ENCODE measurements around the gene C2orf76. TPM values are rescaled to one million over a fixed set of nuclear protein-coding genes. Genes with fewer than 3 reads are reported as not detected.

C2orf76 gene
- total RNA-seq, 4 donors from 2014 or later: 5.3 to 19.9 (median 13.3) TPM

- no peak for TF ChIP-seq POLR2A (IDR thresholded peaks at IDR 0.05)
- TF ChIP-seq, protein P1, sequence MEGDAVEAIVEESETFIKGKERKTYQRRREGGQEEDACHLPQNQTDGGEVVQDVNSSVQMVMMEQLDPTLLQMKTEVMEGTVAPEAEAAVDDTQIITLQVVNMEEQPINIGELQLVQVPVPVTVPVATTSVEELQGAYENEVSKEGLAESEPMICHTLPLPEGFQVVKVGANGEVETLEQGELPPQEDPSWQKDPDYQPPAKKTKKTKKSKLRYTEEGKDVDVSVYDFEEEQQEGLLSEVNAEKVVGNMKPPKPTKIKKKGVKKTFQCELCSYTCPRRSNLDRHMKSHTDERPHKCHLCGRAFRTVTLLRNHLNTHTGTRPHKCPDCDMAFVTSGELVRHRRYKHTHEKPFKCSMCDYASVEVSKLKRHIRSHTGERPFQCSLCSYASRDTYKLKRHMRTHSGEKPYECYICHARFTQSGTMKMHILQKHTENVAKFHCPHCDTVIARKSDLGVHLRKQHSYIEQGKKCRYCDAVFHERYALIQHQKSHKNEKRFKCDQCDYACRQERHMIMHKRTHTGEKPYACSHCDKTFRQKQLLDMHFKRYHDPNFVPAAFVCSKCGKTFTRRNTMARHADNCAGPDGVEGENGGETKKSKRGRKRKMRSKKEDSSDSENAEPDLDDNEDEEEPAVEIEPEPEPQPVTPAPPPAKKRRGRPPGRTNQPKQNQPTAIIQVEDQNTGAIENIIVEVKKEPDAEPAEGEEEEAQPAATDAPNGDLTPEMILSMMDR (IDR thresholded peaks at IDR 0.05): no peak
- WGBS, 2 donors: 77 to 87% methylated on average over 6 of the region's 6 CpGs
- Histone ChIP-seq H3K27me3 (no peaks in the 10 kb centered on the region), H3K4me3 (replicated peaks in 1 of 3) (no peak overlapping the region), H3K27ac (no peak overlapping the region), H3K4me1 (peaks cover 7 to 10% of the 10 kb centered on the region in 2 donors), H3K9me3 (no peaks in the 10 kb centered on the region), H3K36me3 (peaks cover 35 to 53% of the 10 kb centered on the region in 2 donors)
- intact Hi-C loops (cut with DNase I): no loop called here
- DNase-seq: peak; percentile 6 to 47
These were observed 4.5 kb upstream of the C2orf76 start for GRCh38 chr2:119371111-119371510.

DNA sequence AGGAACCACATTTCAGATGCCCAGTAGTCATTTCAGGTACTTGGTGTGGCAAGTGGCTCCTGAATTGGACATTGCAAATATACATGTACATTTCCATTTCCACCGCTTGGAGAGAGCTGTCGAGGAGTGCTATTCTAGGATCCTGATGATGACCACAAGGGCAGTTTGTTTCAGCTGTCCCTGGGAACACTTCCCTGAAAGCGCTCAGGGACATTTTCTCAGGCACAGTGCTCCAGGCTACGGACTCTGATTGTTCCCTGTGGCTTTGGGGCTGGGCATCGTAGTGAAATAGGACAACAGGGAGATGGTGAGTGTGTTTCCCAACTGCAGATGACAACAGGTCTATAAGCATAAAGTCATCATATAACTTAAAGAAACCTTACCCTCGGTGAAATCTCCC is 3.2 kb upstream of the C2orf76 start:
- Histone ChIP-seq H3K4me3 (replicated peaks in 1 of 3) (no peak overlapping the region), H3K9me3 (no peaks in the 10 kb centered on the region), H3K36me3 (peaks cover 35 to 53% of the 10 kb centered on the region in 2 donors), H3K4me1 (peaks cover 15 to 23% of the 10 kb centered on the region in 2 donors), H3K27me3 (no peaks in the 10 kb centered on the region), H3K27ac (no peak overlapping the region)
- 85 to 89% methylated on average over 6 of the region's 6 CpGs for WGBS, 2 donors
- intact Hi-C loops (cut with DNase I): no loop called here
- no peak for DNase-seq
- TF ChIP-seq, protein P1 (IDR thresholded peaks at IDR 0.05): no peak
- no peak for TF ChIP-seq POLR2A (IDR thresholded peaks at IDR 0.05)

- TF ChIP-seq, protein P1 (IDR thresholded peaks at IDR 0.05): no peak
- TF ChIP-seq POLR2A (IDR thresholded peaks at IDR 0.05): no peak
- 6 to 15% methylated on average over 16 to 20 of the region's 32 CpGs for WGBS, 2 donors
- DNase-seq: peak; percentile 63
- Histone ChIP-seq H3K36me3 (peaks cover 26 to 37% of the 10 kb centered on the region in 2 donors), H3K27me3 (no peaks in the 10 kb centered on the region), H3K9me3 (no peaks in the 10 kb centered on the region), H3K4me3 (replicated peaks in 1 of 3) (peak overlapping the region; percentile 66 to 86 (median 85)), H3K27ac (peak overlapping the region in 2 of 3 donors; percentile 56 to 84), H3K4me1 (peaks cover 15 to 25% of the 10 kb centered on the region in 2 donors)
- intact Hi-C loops (cut with DNase I): no loop called here
These were observed 952 bp upstream of the C2orf76 start for GRCh38 chr2:119367472-119368099.

DNA sequence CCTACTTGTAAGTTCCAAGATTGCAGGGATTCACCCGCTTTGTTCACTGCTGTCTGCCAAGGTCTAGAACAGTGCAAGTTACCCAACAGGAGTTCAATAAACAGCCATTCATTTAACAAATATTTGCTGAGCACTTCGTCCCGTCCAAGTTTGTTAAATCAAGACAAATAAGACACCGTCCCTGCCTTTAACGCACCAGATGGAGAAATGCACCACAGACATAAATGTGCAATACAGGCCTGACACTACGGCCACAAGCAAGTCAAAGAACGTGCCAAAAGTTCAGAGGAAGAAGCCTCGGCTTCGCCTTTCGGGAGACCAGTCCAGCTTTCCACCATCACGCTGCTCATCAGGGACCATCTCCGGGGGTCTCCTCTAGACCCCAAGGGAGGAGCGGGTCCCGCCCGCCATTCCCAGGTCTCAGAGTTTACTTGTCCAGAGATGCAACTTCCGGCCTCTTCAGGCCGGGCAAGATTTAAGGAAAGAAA is 429 bp downstream of the C2orf76 start:
- H3K9me3 ChIP-seq: no peaks in the 10 kb centered on the region
- DNase-seq: no peak
- peaks cover 12 to 26% of the 10 kb centered on the region in 2 donors for H3K36me3 ChIP-seq
- no peaks in the 10 kb centered on the region for H3K27me3 ChIP-seq
- H3K4me3 ChIP-seq (replicated peaks in 1 of 3): peak overlapping the region; percentile 34 to 83 (median 66)
- H3K4me1 ChIP-seq: peaks cover 15 to 25% of the 10 kb centered on the region in 2 donors
- peak overlapping the region; percentile 60 to 84 (median 74) for H3K27ac ChIP-seq
- WGBS, 2 donors: 2 to 3% methylated on average over 14 to 17 of the region's 17 CpGs
- TF ChIP-seq, protein P1 (IDR thresholded peaks at IDR 0.05): no peak
- TF ChIP-seq POLR2A (IDR thresholded peaks at IDR 0.05): no peak
- intact Hi-C loops (cut with DNase I): no loop called here

DNA sequence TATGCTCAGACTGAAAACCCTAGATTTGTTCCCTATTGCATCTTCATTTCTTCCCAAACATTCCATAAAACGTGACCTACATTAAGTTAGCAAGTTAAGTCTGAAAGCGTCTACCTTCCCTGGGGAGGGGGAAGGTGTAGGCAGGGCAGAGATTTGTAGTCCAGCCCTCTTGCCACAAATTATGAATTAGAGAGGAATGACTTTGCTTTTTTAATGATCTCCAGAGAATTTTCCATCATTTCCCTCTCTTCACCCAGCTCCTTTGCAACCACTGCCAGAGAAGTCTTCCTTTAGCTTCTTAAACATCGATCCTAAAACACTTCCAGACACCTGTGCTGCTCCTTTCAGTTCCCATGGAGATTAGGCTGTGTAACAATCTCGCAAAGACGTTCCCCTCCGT is 1.2 kb downstream of the C2orf76 start:
- DNase-seq: no peak
- peaks cover 6 to 18% of the 10 kb centered on the region in 2 donors for H3K36me3 ChIP-seq
- no peaks in the 10 kb centered on the region for H3K27me3 ChIP-seq
- no peak overlapping the region for H3K27ac ChIP-seq
- intact Hi-C loops (cut with DNase I): no loop called here
- TF ChIP-seq POLR2A (IDR thresholded peaks at IDR 0.05): no peak
- TF ChIP-seq, protein P1 (IDR thresholded peaks at IDR 0.05): no peak
- H3K4me1 ChIP-seq: peaks cover 15 to 25% of the 10 kb centered on the region in 2 donors
- WGBS, 2 donors: 60 to 63% methylated on average over 6 of the region's 6 CpGs
- H3K4me3 ChIP-seq (replicated peaks in 1 of 3): peak overlapping the region in 1 of 3 donors; percentile 66
- H3K9me3 ChIP-seq: no peaks in the 10 kb centered on the region

Data from thyroid gland (tissue), 4 donors.